BE2C (cell line): ENCODE measurements around the gene PEPD.
"Not testable (repeated sequence)": the region's sequence is repeated elsewhere in the genome, so short reads cannot be mapped to it uniquely, and the experiment has no call there.

Experiments used
- DNase-seq: peaks from one replicate; pipeline ENCODE4 v3.0.0-alpha.2; 2020
- H3K27me3 ChIP-seq: fragments of 250-450 bp; sonication (Bioruptor Pico); 2 replicates; pipeline ENCODE4 v1.5.1; 2020; ENCODE audit warnings: mild to moderate bottlenecking
- H3K36me3 ChIP-seq: fragments of 250-450 bp; sonication (Bioruptor Pico); 2 replicates; pipeline ENCODE4 v1.5.1; 2020; ENCODE audit warnings: mild to moderate bottlenecking
- H3K4me1 ChIP-seq: fragments of 250-450 bp; sonication (Bioruptor Pico); 2 replicates; pipeline ENCODE4 v1.5.1; 2020
- H3K4me3 ChIP-seq: 2 replicates; pipeline ENCODE4 v1.5.1; 2011; ENCODE audit warnings: low read depth, low read length
- H3K9me3 ChIP-seq: fragments of 250-450 bp; sonication (Bioruptor Pico); 2 replicates; pipeline ENCODE4 v1.5.1; 2020
- CTCF ChIP-seq: IDR thresholded peaks from 2 replicates; pipeline ENCODE4 v1.5.1; 2012; ENCODE audit warnings: mild to moderate bottlenecking, low read depth, low read length

The PEPD gene

GRCh38 chr19:33486936-33487811 lies 34.4 kb downstream of the PEPD start:
- Histone ChIP-seq H3K4me3 (no peak overlapping the region), H3K27me3 (no peaks in the 10 kb centered on the region), H3K36me3 (peaks cover 3% of the 10 kb centered on the region), H3K4me1 (no peaks in the 10 kb centered on the region), H3K9me3 (no peaks in the 10 kb centered on the region)
- DNase-seq: no peak
- no peak for TF ChIP-seq CTCF

- Histone ChIP-seq H3K36me3 (peaks cover 3% of the 10 kb centered on the region), H3K27me3 (no peaks in the 10 kb centered on the region), H3K4me1 (no peaks in the 10 kb centered on the region), H3K4me3 (no peak overlapping the region), H3K9me3 (no peaks in the 10 kb centered on the region)
- DNase-seq: no peak
- no peak for TF ChIP-seq CTCF
Observed at GRCh38 chr19:33486407-33486806, 35.2 kb downstream of the PEPD start.

GRCh38 chr19:33484226-33484774 lies 37.3 kb downstream of the PEPD start:
- no peaks in the 10 kb centered on the region for H3K27me3 ChIP-seq
- peaks cover 12% of the 10 kb centered on the region for H3K36me3 ChIP-seq
- DNase-seq: no peak
- no peak overlapping the region for H3K4me3 ChIP-seq
- H3K9me3 ChIP-seq: no peaks in the 10 kb centered on the region
- no peak for TF ChIP-seq CTCF
- H3K4me1 ChIP-seq: no peaks in the 10 kb centered on the region

GRCh38 chr19:33482476-33482875 lies 39.1 kb downstream of the PEPD start:
- peaks cover 15% of the 10 kb centered on the region for H3K36me3 ChIP-seq
- no peaks in the 10 kb centered on the region for H3K27me3 ChIP-seq
- no peak for DNase-seq
- TF ChIP-seq CTCF: no peak
- H3K9me3 ChIP-seq: no peaks in the 10 kb centered on the region
- no peak overlapping the region for H3K4me3 ChIP-seq
- H3K4me1 ChIP-seq: no peaks in the 10 kb centered on the region

- H3K4me3 ChIP-seq: no peak overlapping the region
- H3K9me3 ChIP-seq: no peaks in the 10 kb centered on the region
- peaks cover 17% of the 10 kb centered on the region for H3K36me3 ChIP-seq
- DNase-seq: no peak
- no peaks in the 10 kb centered on the region for H3K4me1 ChIP-seq
- no peaks in the 10 kb centered on the region for H3K27me3 ChIP-seq
- no peak for TF ChIP-seq CTCF
Observed at GRCh38 chr19:33481863-33482262, 39.7 kb downstream of the PEPD start.

- not testable (repeated sequence) for H3K27me3 ChIP-seq, DNase-seq, H3K4me1 ChIP-seq, H3K9me3 ChIP-seq, H3K4me3 ChIP-seq
- peaks cover 16% of the 10 kb centered on the region for H3K36me3 ChIP-seq
Observed at GRCh38 chr19:33479570-33479969, 42.0 kb downstream of the PEPD start.
